ENCODE results near the gene HTT. TPM values are rescaled to one million over a fixed set of nuclear protein-coding genes. Genes with fewer than 3 reads are reported as not detected.
"Not testable (repeated sequence)": the region's sequence is repeated elsewhere in the genome, so short reads cannot be mapped to it uniquely, and the experiment has no call there.

Gene HTT
- total RNA-seq, 1 experiment from 2014 or later, result 17.0 TPM

DNA sequence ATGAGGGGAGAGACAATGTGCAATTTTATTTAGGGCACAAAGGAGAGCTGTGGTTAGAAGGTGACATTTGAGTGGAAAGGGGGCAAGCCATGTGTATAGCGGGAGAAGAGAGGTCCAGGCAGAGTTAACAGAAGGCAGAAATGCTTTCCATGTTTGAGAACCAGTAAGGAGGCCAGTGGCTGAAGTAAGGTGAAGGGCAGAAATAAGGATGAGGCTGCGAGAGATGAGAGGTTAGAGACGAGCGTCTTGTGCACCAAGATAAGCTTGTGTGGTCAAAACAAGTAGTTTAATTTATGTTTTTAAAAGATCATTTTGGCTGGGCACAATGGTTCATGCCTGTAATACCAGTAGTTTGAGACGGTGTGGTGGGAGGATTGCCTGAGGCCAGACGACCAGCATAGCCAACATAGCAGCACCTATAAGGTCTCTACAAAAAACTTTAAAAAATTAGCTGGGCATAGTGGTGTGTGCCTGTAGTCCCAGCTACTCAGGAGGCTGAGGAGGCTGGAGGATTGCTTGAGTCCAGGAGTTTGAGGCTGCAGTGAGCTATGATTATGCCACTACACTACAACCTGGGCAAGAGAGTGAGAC, 8.5 kb downstream of the HTT start:
- DNase-seq (ENCODE audit: low spot score), result no peak

DNA sequence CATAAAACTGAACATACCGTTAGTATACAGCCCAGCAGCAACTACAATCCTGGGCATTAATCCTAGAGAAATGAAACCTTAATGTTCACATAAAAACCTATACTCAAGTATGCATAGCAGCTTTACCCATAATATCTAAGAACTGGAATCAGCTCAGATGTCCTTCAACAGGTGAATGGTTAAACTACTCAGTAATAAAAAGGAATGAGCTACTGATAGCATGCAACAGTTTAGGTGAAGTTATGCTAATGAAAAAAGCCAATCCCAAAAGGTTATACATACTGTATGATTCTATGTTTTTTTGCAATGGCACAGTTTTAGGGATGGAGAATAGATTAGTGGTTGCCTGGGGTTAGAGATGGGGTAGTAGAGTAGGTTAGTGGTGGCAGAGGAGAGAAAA, 9.3 kb downstream of the HTT start:
- no peak for DNase-seq (ENCODE audit: low spot score)

GRCh38 chr4:3085948-3086670, 11.6 kb downstream of the HTT start:
- DNase-seq (ENCODE audit: low spot score), result no peak

DNA sequence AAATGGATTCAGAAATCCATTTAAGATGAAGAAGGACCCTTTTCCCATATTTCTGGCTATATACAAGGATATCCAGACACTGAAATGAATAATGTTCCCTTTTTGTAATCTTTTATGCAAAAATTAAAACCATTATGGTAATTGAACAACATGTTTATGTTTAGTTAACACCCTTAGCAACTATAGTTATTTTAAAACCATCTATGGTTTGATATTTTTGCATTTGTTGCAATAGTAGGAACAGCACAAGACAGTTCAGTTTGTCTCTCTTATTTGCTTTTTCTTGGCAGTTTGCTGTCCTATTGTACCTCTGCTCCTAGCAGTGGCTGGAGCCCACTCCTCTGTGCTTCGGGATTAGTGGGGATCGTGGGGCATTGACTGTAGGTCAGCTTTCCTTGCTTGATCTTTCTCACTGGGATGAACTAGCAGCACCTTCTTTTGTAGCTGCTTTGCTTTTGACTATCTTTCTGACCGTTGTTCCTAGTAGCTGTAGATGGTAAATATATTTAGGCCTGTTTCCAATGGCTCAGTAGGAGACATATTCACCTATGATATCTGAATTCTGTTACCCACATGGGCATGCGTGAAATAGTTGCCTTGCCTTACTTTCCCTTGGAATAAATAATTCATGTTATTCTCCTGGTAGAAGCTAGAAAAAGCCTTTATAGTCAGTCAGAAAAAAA, 12.8 kb downstream of the HTT start:
- no peak for DNase-seq (ENCODE audit: low spot score)

- no peak for DNase-seq (ENCODE audit: low spot score)
These were observed 17.0 kb downstream of the HTT start for GRCh38 chr4:3091464-3091863.

DNA sequence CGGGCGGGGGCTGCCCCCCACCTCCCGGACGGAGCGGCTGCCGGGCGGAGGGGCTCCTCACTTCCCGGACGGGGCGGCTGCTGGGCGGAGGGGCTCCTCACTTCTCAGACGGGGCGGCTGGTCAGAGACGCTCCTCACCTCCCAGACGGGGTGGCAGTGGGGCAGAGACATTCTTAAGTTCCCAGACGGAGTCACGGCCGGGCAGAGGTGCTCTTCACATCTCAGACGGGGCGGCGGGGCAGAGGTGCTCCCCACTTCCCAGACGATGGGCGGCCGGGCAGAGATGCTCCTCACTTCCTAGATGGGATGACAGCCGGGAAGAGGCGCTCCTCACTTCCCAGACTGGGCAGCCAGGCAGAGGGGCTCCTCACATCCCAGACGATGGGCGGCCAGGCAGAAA, 20.2 kb downstream of the HTT start:
- DNase-seq (ENCODE audit: low spot score), result not testable (repeated sequence)

- DNase-seq (ENCODE audit: low spot score), result no peak
These were observed 21.7 kb downstream of the HTT start for GRCh38 chr4:3096202-3096601.

GRCh38 chr4:3098346-3098745, 23.9 kb downstream of the HTT start:
- no peak for DNase-seq (ENCODE audit: low spot score)

DNA sequence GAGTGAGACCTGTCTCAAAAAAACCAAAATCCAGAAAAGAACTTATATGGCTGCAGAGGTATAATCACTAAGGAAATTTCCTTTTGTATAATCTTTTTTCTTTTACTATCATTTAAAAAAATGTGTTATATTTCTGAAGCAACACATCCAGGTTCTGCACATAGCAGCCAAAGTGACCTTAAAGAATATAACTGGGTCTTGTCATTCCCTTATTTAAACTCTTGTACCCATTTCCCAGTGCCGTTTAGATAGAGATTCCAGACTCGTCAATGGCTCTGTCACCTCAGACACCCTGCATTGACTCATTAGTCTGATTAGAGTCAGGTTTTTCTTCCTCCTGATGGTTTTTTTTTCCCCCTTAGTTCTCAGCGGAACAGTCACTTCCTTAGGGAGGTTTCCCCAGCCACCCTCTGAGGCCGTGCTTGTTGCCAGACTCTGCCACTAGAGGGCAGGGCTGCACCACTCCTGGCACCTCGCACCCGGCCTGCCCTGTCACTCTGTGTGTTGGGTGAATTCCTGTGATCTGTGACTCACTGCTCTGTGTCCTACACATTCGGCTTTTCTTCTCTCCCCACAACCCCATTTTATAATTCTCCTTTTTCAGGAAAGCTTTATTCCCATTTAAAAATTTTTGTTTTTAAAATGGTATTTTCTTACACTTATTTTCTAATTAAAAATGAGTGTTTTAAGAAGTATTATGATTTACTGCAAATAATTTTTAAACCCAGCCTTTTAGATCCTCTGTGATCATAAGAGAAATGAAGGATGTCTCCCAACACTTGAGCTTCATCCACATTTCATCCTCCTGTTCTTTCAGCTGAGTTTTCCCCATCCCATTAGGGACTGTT, 32.1 kb downstream of the HTT start:
- peak; percentile 90 for DNase-seq (ENCODE audit: low spot score)

- DNase-seq (ENCODE audit: low spot score), result no peak
These were observed 32.8 kb downstream of the HTT start for GRCh38 chr4:3107271-3107670.

GRCh38 chr4:3107691-3108121, 33.2 kb downstream of the HTT start:
- DNase-seq (ENCODE audit: low spot score), result peak; percentile 21

GRCh38 chr4:3108211-3108610, 33.7 kb downstream of the HTT start:
- DNase-seq (ENCODE audit: low spot score), result no peak

- DNase-seq (ENCODE audit: low spot score), result peak; percentile 60
These were observed 37.0 kb downstream of the HTT start for GRCh38 chr4:3111461-3111860.

- DNase-seq (ENCODE audit: low spot score), result no peak
These were observed 37.7 kb downstream of the HTT start for GRCh38 chr4:3112201-3112600.

DNA sequence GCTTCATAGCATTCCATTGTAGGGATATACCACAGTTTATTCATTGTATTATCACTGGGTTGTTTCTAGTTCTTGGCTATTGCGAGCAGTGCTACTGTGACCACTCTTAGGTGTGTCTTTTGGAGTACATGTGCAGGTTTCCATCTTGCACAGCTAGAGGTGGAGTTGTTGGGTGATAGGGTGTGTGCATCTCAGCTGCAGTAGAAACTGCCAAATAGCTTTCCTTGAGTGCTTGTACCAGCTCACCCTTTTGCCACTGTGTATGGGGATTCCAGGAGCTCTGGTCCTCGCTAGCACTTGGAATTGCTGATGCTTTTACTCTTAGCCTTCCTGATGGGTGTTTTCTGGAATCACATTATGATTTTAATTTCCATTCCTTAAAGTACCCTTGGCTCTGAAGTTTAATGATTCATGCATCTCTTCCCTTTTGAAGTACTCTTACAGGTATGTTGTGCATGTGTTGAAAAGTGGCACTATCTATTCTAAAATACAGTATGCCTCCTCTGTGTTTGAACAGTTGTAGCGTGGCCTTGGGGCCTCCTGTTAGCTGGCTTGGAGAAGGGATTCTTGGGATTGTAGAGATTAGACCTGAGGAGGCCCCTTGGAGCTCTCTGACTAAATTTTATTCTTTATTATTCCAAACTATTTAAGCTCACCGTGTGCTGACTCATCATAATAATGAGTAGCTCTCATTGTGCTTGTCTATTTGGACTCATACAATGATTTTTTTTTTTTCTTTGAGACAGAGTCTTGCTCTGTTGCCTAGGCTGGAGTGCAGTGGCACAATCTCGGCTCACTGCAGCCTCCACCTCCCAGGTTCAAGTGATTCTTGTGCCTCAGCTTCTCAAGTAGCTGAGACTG, 38.4 kb downstream of the HTT start:
- DNase-seq (ENCODE audit: low spot score), result no peak

DNA sequence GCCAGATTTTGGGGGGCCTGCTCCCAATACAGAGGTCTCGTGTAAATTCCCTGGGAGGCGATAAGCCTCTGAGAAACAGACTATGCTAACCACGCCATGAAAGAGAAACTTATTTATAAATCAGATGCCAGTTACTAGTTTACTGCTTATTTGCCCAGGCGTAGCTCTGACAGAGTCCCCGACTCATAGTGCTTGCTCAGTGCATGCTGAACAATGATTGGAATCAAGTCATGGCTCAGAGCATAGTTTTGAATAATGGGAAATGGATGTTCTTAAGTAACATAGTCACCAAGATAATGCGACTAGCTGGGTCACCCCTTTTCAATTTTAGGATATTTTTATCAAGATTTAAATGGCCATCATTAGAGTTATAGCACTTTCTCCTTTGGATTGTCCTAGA, 39.9 kb downstream of the HTT start:
- DNase-seq (ENCODE audit: low spot score), result no peak

DNA sequence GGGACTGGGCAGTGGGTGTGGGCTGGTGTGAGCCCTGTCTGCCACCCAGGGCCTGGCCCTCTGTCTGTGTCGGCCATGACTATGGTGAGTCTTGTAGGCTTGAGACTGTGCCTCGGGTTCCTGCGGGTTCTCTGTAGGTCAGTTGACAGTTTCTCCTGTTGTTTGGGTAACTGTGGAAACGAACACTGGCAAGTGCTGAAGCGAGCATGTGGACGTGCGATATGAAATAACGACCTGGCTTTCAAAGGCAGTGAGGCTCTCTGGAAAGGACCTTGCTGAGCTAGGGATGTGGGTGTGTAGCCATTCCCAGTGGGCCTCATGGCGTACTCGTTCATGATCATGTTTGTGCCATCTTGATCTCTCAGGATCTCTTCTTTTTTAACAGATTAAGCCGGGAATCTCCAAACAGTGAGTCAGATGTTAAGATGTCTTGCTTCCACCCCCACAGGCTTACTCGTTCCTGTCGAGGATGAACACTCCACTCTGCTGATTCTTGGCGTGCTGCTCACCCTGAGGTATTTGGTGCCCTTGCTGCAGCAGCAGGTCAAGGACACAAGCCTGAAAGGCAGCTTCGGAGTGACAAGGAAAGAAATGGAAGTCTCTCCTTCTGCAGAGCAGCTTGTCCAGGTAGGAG, 41.3 kb downstream of the HTT start:
- DNase-seq (ENCODE audit: low spot score), result no peak

GRCh38 chr4:3116955-3117354, 42.5 kb downstream of the HTT start:
- DNase-seq (ENCODE audit: low spot score), result no peak

GRCh38 chr4:3118312-3118711, 43.8 kb downstream of the HTT start:
- no peak for DNase-seq (ENCODE audit: low spot score)

DNA sequence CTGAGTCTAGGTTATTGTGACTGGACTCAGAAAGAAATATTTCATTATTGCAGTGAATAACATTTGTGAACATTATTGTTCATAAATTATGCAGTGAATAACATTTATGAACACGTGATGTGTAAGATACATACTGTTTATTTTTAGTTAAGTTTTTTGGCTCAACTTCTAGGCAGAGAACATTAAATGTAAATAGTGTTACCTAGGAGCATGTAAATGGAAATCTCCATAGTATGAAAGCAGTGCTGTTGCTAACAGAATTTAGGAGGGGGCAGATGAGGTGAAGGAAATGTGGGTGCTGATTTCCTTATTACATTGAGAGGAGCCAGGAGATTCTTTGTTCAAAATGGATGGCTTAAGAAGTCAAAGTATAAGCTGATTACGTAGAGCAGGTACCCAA, 45.0 kb downstream of the HTT start:
- no peak for DNase-seq (ENCODE audit: low spot score)

DNA sequence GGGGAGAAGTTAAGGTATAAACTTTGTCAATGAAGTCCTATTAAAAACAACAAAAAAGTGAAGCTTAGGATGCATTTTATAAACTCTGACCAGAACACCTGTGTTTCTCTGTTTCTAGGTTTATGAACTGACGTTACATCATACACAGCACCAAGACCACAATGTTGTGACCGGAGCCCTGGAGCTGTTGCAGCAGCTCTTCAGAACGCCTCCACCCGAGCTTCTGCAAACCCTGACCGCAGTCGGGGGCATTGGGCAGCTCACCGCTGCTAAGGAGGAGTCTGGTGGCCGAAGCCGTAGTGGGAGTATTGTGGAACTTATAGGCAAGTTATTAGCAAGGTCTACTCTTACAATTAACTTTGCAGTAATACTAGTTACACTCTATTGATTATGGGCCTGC, 46.6 kb downstream of the HTT start:
- DNase-seq (ENCODE audit: low spot score), result no peak
